ENCODE measurements around the gene SLC35F2.

DNA sequence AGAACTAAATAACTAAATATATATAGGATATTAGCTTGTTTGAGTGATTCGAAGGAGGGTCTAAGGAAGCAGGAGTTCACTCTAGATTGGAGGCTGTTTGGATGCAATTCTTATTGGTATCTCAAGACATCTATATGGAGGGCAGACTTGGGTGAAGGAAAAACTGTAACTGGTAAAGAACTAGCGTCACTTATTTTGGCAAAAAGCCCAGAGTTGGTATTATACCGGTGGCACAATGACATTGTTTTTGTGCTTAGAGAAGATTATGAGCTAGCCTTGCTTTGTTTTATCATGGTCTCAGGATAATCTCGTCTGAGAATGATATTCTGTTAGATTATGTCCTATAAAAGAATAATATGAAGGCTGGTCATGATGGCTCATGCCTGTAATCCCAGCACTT is 6.0 kb upstream of the SLC35F2 start:
- no peak for TF ChIP-seq RFX5 (IDR thresholded peaks at IDR 0.05; ENCODE audit: low read depth, low read length)
- TF ChIP-seq, protein P1, sequence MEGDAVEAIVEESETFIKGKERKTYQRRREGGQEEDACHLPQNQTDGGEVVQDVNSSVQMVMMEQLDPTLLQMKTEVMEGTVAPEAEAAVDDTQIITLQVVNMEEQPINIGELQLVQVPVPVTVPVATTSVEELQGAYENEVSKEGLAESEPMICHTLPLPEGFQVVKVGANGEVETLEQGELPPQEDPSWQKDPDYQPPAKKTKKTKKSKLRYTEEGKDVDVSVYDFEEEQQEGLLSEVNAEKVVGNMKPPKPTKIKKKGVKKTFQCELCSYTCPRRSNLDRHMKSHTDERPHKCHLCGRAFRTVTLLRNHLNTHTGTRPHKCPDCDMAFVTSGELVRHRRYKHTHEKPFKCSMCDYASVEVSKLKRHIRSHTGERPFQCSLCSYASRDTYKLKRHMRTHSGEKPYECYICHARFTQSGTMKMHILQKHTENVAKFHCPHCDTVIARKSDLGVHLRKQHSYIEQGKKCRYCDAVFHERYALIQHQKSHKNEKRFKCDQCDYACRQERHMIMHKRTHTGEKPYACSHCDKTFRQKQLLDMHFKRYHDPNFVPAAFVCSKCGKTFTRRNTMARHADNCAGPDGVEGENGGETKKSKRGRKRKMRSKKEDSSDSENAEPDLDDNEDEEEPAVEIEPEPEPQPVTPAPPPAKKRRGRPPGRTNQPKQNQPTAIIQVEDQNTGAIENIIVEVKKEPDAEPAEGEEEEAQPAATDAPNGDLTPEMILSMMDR (conservative IDR thresholded peaks at IDR 0.05; ENCODE audit: low read depth, low read length) = no peak
- TF ChIP-seq POLR2A (IDR thresholded peaks at IDR 0.05; ENCODE audit: low read depth, low read length) = no peak
- no peak for TF ChIP-seq RAD21 (IDR thresholded peaks at IDR 0.05; ENCODE audit: low read length)
- no peak for TF ChIP-seq MAFK (IDR thresholded peaks at IDR 0.05; ENCODE audit: low read depth, low read length)
- TF ChIP-seq, protein P2, sequence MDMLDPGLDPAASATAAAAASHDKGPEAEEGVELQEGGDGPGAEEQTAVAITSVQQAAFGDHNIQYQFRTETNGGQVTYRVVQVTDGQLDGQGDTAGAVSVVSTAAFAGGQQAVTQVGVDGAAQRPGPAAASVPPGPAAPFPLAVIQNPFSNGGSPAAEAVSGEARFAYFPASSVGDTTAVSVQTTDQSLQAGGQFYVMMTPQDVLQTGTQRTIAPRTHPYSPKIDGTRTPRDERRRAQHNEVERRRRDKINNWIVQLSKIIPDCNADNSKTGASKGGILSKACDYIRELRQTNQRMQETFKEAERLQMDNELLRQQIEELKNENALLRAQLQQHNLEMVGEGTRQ (IDR thresholded peaks at IDR 0.05; ENCODE audit: low read depth, low read length) = no peak

All from IMR-90 (cell line).